PFSK-1 (cell line): ENCODE data around the gene IGF1R.

ENCODE experiments used
- FOXP2 ChIP-seq: optimal IDR thresholded peaks from 2 replicates; pipeline ENCODE3; 2011; ENCODE audit warnings: borderline replicate concordance, control low read depth, inconsistent platforms; ENCODE audit not compliant: insufficient read depth; ENCODE audit errors: extremely low read length, extremely low read depth
- POLR2AphosphoS5 ChIP-seq: IDR thresholded peaks from 2 replicates; pipeline ENCODE4 v1.6.1; 2012; ENCODE audit warnings: low read depth, mild to moderate bottlenecking, control low read depth, low read length, moderate library complexity
- REST ChIP-seq, 2 experiments: IDR thresholded peaks; 2 replicates each; pipeline versions ENCODE4 v1.6.1 to v1.8.0; 2011 to 2012; ENCODE audit warnings: low read depth in 2 of 2, low read length in 2 of 2, control low read depth in 1 of 2, inconsistent platforms in 1 of 2, mild to moderate bottlenecking in 1 of 2, moderate library complexity in 1 of 2; ENCODE audit not compliant: insufficient read depth in 1 of 2
- SIN3A ChIP-seq: IDR thresholded peaks from 2 replicates; pipeline ENCODE4 v1.6.1; 2012; ENCODE audit warnings: mild to moderate bottlenecking, low read length, moderate library complexity, borderline replicate concordance; ENCODE audit not compliant: insufficient read depth

DNA sequence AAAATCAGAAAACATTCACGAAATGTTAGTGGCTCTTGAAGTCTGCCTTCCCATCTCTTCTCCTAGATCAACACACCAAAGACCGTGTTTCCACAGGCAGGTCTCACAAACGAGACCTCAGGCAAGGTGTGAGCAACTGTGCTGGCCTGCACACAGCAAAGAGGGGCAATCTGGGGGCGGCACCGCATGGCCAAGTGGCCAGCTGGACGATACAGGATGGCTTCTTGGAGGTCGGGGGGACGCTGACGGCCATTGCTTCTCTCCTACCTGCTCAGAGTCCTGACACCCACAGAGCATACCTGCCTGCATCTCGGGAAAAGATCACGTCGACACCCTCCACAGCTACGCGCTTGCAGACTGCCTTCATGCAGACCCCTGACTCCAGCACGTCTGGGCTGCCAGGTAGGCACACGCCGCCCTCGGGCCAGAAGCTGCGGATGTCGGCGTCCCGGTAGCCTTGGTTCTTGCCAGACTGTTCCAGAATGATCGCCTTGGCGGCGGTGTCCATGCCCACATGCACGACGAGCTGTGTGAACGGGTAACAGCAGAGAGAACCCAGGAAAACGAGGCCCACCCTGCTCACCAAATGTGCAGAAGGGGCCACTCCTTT, 320.9 kb downstream of the IGF1R start:
- no peak for TF ChIP-seq POLR2AphosphoS5
- TF ChIP-seq SIN3A = no peak
- no peak for TF ChIP-seq REST (IDR thresholded peaks at IDR 0.05; ENCODE audit: insufficient read depth in 1 of 2, low read depth in 2 of 2, low read length in 2 of 2)
- TF ChIP-seq FOXP2 = no peak
